Lower leg skin (tissue), 4 donors: ENCODE measurements around the gene CD8B. TPM values are rescaled to one million over a fixed set of nuclear protein-coding genes. Genes with fewer than 3 reads are reported as not detected.

Source experiments
- DNase-seq, 2 donors: peaks; one replicate each; pipeline ENCODE4 v3.0.0-alpha.2; 2019; ENCODE audit warnings: low spot score in 2 of 2
- H3K4me3 ChIP-seq: fragments of 200-600 bp; sonication (generic); 2 replicates; pipeline ENCODE4 v1.5.1; 2017; ENCODE audit warnings: mild to moderate bottlenecking, low read depth; ENCODE audit not compliant: poor library complexity, severe bottlenecking
- CTCF ChIP-seq, 3 donors: fragments of 450-650 bp; IDR thresholded peaks; one replicate each; pipeline ENCODE4 v1.5.1; 2016; ENCODE audit warnings: antibody characterized with exemption in 3 of 3, mild to moderate bottlenecking in 3 of 3, moderate library complexity in 2 of 3
- POLR2A ChIP-seq, 2 donors: fragments of 450-650 bp; IDR thresholded peaks; one replicate each; pipeline ENCODE4 v1.6.1; 2016 to 2017; ENCODE audit warnings: antibody characterized with exemption in 2 of 2, mild to moderate bottlenecking in 1 of 2, moderate library complexity in 1 of 2
- WGBS, 2 donors: methylation state at CpG; one replicate each; pipeline ENCODE4 v1.1.5; 2018; 5-methylcytosine and 5-hydroxymethylcytosine counted together
- intact Hi-C: fragments of 100-400 bp; cut with DNase I; formaldehyde crosslinking; loops from one replicate; pipeline ENCODE4 v1.15.0; 2023; ENCODE audit warnings: low total_unique reads
- total RNA-seq, 4 donors: library from RNA; depleted of rRNA; stranded (reverse); fragments of >200 nt; gene quantifications; one replicate each; pipeline ENCODE4 v1.1.0, GENCODE V29; 2016

CD8B gene
- total RNA-seq, 4 donors from 2014 or later = 0.76 to 2.4 (median 1.2) TPM; not detected in 1

GRCh38 chr2:86815611-86816010 lies 46.1 kb downstream of the CD8B start:
- H3K4me3 ChIP-seq = no peak overlapping the region
- WGBS, 2 donors = 68 to 92% methylated on average over 1 of the region's 1 CpG
- TF ChIP-seq CTCF (IDR thresholded peaks at IDR 0.05) (no peak), POLR2A (IDR thresholded peaks at IDR 0.05) (no peak)
- DNase-seq = no peak
- intact Hi-C loops = no loop called here

- intact Hi-C loops = no loop called here
- no peak overlapping the region for H3K4me3 ChIP-seq
- WGBS, 2 donors = 35 to 41% methylated on average over 37 to 43 of the region's 43 CpGs
- no peak for DNase-seq
- no peak for TF ChIP-seq CTCF (IDR thresholded peaks at IDR 0.05)
- TF ChIP-seq POLR2A (IDR thresholded peaks at IDR 0.05) = no peak
Measured at GRCh38 chr2:86809481-86810121, 52.1 kb downstream of the CD8B start.

- DNase-seq = peak; percentile 84 to 98
- no peak overlapping the region for H3K4me3 ChIP-seq
- TF ChIP-seq POLR2A (IDR thresholded peaks at IDR 0.05) = no peak
- TF ChIP-seq CTCF (IDR thresholded peaks at IDR 0.05) = peak in 1 of 3 donors; percentile 91
- intact Hi-C loops = no loop called here
- 13 to 16% methylated on average over 35 to 36 of the region's 36 CpGs for WGBS, 2 donors
Measured at GRCh38 chr2:86808315-86809161, 53.1 kb downstream of the CD8B start.

GRCh38 chr2:86807468-86808275 lies 54.0 kb downstream of the CD8B start:
- DNase-seq = peak; percentile 48 to 90
- TF ChIP-seq CTCF (IDR thresholded peaks at IDR 0.05) (no peak), POLR2A (IDR thresholded peaks at IDR 0.05) (no peak)
- intact Hi-C loops = no loop called here
- H3K4me3 ChIP-seq = peak overlapping the region; percentile 28
- 1% methylated on average over 51 of the region's 51 CpGs for WGBS, 2 donors

GRCh38 chr2:86807133-86807467 lies 54.6 kb downstream of the CD8B start:
- peak overlapping the region; percentile 28 for H3K4me3 ChIP-seq
- 43 to 52% methylated on average over 11 of the region's 11 CpGs for WGBS, 2 donors
- no peak for DNase-seq
- intact Hi-C loops = no loop called here
- no peak for TF ChIP-seq CTCF (IDR thresholded peaks at IDR 0.05)
- TF ChIP-seq POLR2A (IDR thresholded peaks at IDR 0.05) = no peak
